Neural cell (in vitro differentiated cells): ENCODE results near the gene LTA4H. TPM values are rescaled to one million over a fixed set of nuclear protein-coding genes. Genes with fewer than 3 reads are reported as not detected.

Experiments
- H2AFZ ChIP-seq: fragments of 200-600, 300-800 bp; sonication (generic), shearing (Covaris generic); 2 replicates; pipeline ENCODE4 v1.6.0; 2014; ENCODE audit warnings: low read depth, mild to moderate bottlenecking, antibody characterized with exemption, low read length, moderate library complexity
- H3F3A ChIP-seq: fragments of 200-600 bp; shearing (Covaris generic); 2 replicates; pipeline ENCODE4 v1.6.1; 2016; ENCODE audit warnings: mild to moderate bottlenecking, moderate library complexity, mixed read lengths, antibody characterized with exemption, low read length; ENCODE audit not compliant: insufficient read depth, poor library complexity, severe bottlenecking
- H3K27ac ChIP-seq: fragments of 200-600, 300-800 bp; sonication (generic), shearing (Covaris generic); 2 replicates; pipeline ENCODE4 v1.5.1; 2014; ENCODE audit warnings: mild to moderate bottlenecking, low read length, moderate library complexity
- H3K27me3 ChIP-seq: fragments of 300-800, 200-600 bp; sonication (generic), shearing (Covaris generic); 2 replicates; pipeline ENCODE4 v1.6.0; 2014; ENCODE audit warnings: mild to moderate bottlenecking, low read depth, low read length, moderate library complexity; ENCODE audit not compliant: insufficient read depth
- H3K36me3 ChIP-seq: fragments of 300-800, 200-600 bp; sonication (generic), shearing (Covaris generic); 2 replicates; pipeline ENCODE4 v1.5.1; 2014; ENCODE audit warnings: mild to moderate bottlenecking, antibody characterized with exemption, low read length, moderate library complexity; ENCODE audit not compliant: insufficient read depth
- H3K4me2 ChIP-seq: fragments of 300-800, 200-600 bp; sonication (generic), shearing (Covaris generic); 2 replicates; pipeline ENCODE4 v1.6.0; 2014; ENCODE audit warnings: mild to moderate bottlenecking, low read length
- H3K4me3 ChIP-seq: fragments of 300-800, 200-600 bp; sonication (generic), shearing (Covaris generic); 2 replicates; pipeline ENCODE4 v1.5.1; 2014; ENCODE audit warnings: mild to moderate bottlenecking, low read length, moderate library complexity
- H3K79me2 ChIP-seq: fragments of 200-600 bp; shearing (Covaris generic); replicated peaks from 2 replicates; pipeline ENCODE4 v1.6.0; 2014; ENCODE audit warnings: mild to moderate bottlenecking, low read length, moderate library complexity; ENCODE audit not compliant: insufficient read depth
- H3K9ac ChIP-seq: fragments of 300-800, 200-600 bp; sonication (generic), shearing (Covaris generic); 2 replicates; pipeline ENCODE4 v1.6.1; 2016; ENCODE audit warnings: mild to moderate bottlenecking, low read length, mixed read lengths
- H3K9me2 ChIP-seq: fragments of 200-600 bp; shearing (Covaris generic); 2 replicates; pipeline ENCODE4 v1.6.1; 2016; ENCODE audit warnings: mild to moderate bottlenecking, low read length, mixed read lengths; ENCODE audit not compliant: insufficient read depth
- H3K9me3 ChIP-seq: fragments of 200-600, 300-800 bp; sonication (generic), shearing (Covaris generic); 2 replicates; pipeline ENCODE4 v1.6.1; 2016; ENCODE audit warnings: mild to moderate bottlenecking, mixed run types, low read length, moderate library complexity, mixed read lengths
- H4K20me1 ChIP-seq: fragments of 200-600 bp; shearing (Covaris generic); 2 replicates; pipeline ENCODE4 v1.6.1; 2016; ENCODE audit warnings: mild to moderate bottlenecking, mixed run types; ENCODE audit not compliant: insufficient read depth
- CTCF ChIP-seq: fragments of 450-650 bp; IDR thresholded peaks from 2 replicates; pipeline ENCODE4 v1.5.1; 2014; ENCODE audit warnings: antibody characterized with exemption, mild to moderate bottlenecking, moderate library complexity; ENCODE audit not compliant: poor library complexity, severe bottlenecking
- EP300 ChIP-seq: fragments of 450-650 bp; conservative IDR thresholded peaks from 2 replicates; pipeline ENCODE4 v1.6.1; 2014; ENCODE audit warnings: antibody characterized with exemption, mild to moderate bottlenecking, moderate library complexity; ENCODE audit not compliant: poor library complexity, severe bottlenecking
- EZH2 ChIP-seq: fragments of 200-600, 300-800 bp; shearing (Covaris generic), sonication (generic); IDR thresholded peaks from 2 replicates; pipeline ENCODE4 v1.6.1; 2014; ENCODE audit warnings: antibody characterized with exemption, low read length, borderline replicate concordance, mild to moderate bottlenecking; ENCODE audit not compliant: insufficient read depth, poor library complexity, severe bottlenecking
- MXI1 ChIP-seq: fragments of 450-650 bp; conservative IDR thresholded peaks from 2 replicates; pipeline ENCODE4 v1.6.1; 2014; ENCODE audit warnings: antibody characterized with exemption, mild to moderate bottlenecking; ENCODE audit not compliant: poor library complexity, severe bottlenecking
- POLR2AphosphoS5 ChIP-seq: IDR thresholded peaks from 2 replicates; pipeline ENCODE4 v1.6.1; 2012
- RAD21 ChIP-seq: fragments of 450-650 bp; conservative IDR thresholded peaks from 2 replicates; pipeline ENCODE4 v1.6.1; 2014; ENCODE audit warnings: antibody characterized with exemption, mild to moderate bottlenecking, moderate library complexity
- REST ChIP-seq: IDR thresholded peaks from 2 replicates; pipeline ENCODE4 v1.6.1; 2012; ENCODE audit warnings: borderline replicate concordance
- SMC3 ChIP-seq: fragments of 450-650 bp; conservative IDR thresholded peaks from 2 replicates; pipeline ENCODE4 v1.6.1; 2014; ENCODE audit warnings: antibody characterized with exemption, mild to moderate bottlenecking, moderate library complexity; ENCODE audit not compliant: poor library complexity
- TAF1 ChIP-seq: IDR thresholded peaks from 2 replicates; pipeline ENCODE4 v1.6.1; 2012; ENCODE audit warnings: low read depth
- polyA plus RNA-seq: library from polyadenylated mRNA; depleted of rRNA; stranded (reverse); fragments of >200 nt; gene quantifications from 2 replicates; pipeline ENCODE4 v1.2.3, GENCODE V29; 2014

The LTA4H gene
- polyA plus RNA-seq, 1 donor from 2014 or later = 55.3 TPM

- H3K4me2 ChIP-seq = no peak overlapping the region
- no peak overlapping the region for H3K4me3 ChIP-seq
- H3K9me2 ChIP-seq = no peaks in the 10 kb centered on the region
- H3K9me3 ChIP-seq = no peaks in the 10 kb centered on the region
- H3K27me3 ChIP-seq = no peaks in the 10 kb centered on the region
- TF ChIP-seq POLR2AphosphoS5 (no peak), RAD21 (no peak), CTCF (no peak), EZH2 (no peak), REST (no peak), TAF1 (no peak), MXI1 (no peak), EP300 (no peak), SMC3 (no peak)
- H3K36me3 ChIP-seq = no peaks in the 10 kb centered on the region
- no peaks in the 10 kb centered on the region for H4K20me1 ChIP-seq
- no peak overlapping the region for H3K27ac ChIP-seq
- H3K9ac ChIP-seq = no peak overlapping the region
- no peak overlapping the region for H2AFZ ChIP-seq
- no peaks in the 10 kb centered on the region for H3F3A ChIP-seq
- H3K79me2 ChIP-seq = no peaks in the 10 kb centered on the region
These were observed 5.1 kb upstream of the LTA4H start for GRCh38 chr12:96040305-96041133.

GRCh38 chr12:96039516-96039915 lies 4.1 kb upstream of the LTA4H start:
- Histone ChIP-seq H3K9ac (no peak overlapping the region), H4K20me1 (no peaks in the 10 kb centered on the region), H3K79me2 (no peaks in the 10 kb centered on the region), H3K27me3 (no peaks in the 10 kb centered on the region), H3F3A (no peaks in the 10 kb centered on the region), H2AFZ (no peak overlapping the region), H3K27ac (no peak overlapping the region), H3K36me3 (no peaks in the 10 kb centered on the region), H3K9me2 (no peaks in the 10 kb centered on the region), H3K4me2 (no peak overlapping the region), H3K4me3 (no peak overlapping the region), H3K9me3 (no peaks in the 10 kb centered on the region)
- TF ChIP-seq SMC3 = no peak
- no peak for TF ChIP-seq REST
- TF ChIP-seq RAD21 = no peak
- TF ChIP-seq POLR2AphosphoS5 = no peak
